Type B pancreatic cell (in vitro differentiated cells): ENCODE data around the gene STUB1. TPM values are rescaled to one million over a fixed set of nuclear protein-coding genes. Genes with fewer than 3 reads are reported as not detected.

ENCODE experiments used
- DNase-seq: peaks from one replicate; pipeline ENCODE4 v3.0.0; 2021; ENCODE audit warnings: mixed read lengths; ENCODE audit not compliant: unreplicated experiment; ENCODE audit errors: extremely low spot score
- H3K27ac Mint-ChIP-seq: 2 replicates; pipeline ENCODE4 v1.8.0; 2021; ENCODE audit warnings: mild to moderate bottlenecking, mixed read lengths
- H3K27me3 Mint-ChIP-seq: 2 replicates; pipeline ENCODE4 v1.8.0; 2021; ENCODE audit warnings: mixed read lengths
- H3K36me3 Mint-ChIP-seq: 2 replicates; pipeline ENCODE4 v1.8.0; 2021; ENCODE audit warnings: mixed read lengths
- H3K4me1 Mint-ChIP-seq: one replicate; pipeline ENCODE4 v1.8.0; 2021; ENCODE audit warnings: mixed read lengths; ENCODE audit not compliant: unreplicated experiment
- H3K4me3 Mint-ChIP-seq: 2 replicates; pipeline ENCODE4 v1.8.0; 2021; ENCODE audit warnings: mild to moderate bottlenecking, mixed read lengths
- H3K9me3 Mint-ChIP-seq: 2 replicates; pipeline ENCODE4 v1.8.0; 2021; ENCODE audit warnings: mixed read lengths
- total RNA-seq: library from RNA; stranded (reverse); gene quantifications from 2 replicates; pipeline ENCODE4 v1.2.1, GENCODE V29; 2021; ENCODE audit warnings: low replicate concordance
- TF ChIP-seq, protein P1 (sequence below): fragments of 200-600 bp; sonication (generic); conservative IDR thresholded peaks from 2 replicates; pipeline ENCODE4 v1.5.0; 2021; ENCODE audit warnings: antibody characterized with exemption, mild to moderate bottlenecking

Gene STUB1
- total RNA-seq, 1 donor from 2014 or later: 80.3 TPM

DNA sequence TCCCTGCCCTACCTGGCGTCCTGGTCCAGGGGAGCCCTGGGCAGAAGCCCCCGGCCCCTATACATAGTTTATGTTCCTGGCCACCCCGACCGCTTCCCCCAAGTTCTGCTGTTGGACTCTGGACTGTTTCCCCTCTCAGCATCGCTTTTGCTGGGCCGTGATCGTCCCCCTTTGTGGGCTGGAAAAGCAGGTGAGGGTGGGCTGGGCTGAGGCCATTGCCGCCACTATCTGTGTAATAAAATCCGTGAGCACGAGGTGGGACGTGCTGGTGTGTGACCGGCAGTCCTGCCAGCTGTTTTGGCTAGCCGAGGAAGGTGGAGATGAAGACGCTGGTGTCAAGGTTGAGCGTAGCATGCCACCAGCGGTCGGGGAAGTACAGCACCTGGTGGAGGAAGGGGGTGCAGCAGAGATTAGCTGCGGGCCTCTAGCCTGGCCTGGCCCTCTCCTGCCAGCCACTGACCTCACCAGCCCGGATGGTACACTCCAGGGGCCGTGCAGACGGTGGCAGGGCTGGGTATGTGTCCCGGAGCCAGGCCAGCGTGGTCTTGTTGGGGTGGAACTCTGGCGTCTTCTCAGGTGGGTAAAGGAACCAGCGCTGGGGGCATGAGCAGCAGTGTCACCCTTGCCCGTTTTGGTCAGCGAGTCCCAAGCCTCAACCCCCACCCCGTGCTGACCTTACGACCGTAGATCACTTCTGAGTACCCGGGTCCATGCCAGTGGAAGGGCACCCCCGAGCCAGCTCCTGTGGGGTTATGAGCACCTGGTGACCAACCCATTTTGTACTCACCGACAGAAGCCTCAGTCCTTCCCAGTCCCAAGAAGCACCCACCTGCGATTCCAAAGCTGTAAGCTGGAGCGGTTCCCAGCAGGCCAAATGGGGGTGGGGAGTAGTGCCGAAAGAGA, 2.5 kb downstream of the STUB1 start:
- Mint-ChIP-seq H3K9me3 (no peaks in the 10 kb centered on the region), H3K27ac (peak overlapping the region; percentile 74), H3K27me3 (no peaks in the 10 kb centered on the region), H3K4me1 (peaks cover 3% of the 10 kb centered on the region), H3K4me3 (peak overlapping the region; percentile 84), H3K36me3 (peaks cover 4% of the 10 kb centered on the region)
- TF ChIP-seq, protein P1, sequence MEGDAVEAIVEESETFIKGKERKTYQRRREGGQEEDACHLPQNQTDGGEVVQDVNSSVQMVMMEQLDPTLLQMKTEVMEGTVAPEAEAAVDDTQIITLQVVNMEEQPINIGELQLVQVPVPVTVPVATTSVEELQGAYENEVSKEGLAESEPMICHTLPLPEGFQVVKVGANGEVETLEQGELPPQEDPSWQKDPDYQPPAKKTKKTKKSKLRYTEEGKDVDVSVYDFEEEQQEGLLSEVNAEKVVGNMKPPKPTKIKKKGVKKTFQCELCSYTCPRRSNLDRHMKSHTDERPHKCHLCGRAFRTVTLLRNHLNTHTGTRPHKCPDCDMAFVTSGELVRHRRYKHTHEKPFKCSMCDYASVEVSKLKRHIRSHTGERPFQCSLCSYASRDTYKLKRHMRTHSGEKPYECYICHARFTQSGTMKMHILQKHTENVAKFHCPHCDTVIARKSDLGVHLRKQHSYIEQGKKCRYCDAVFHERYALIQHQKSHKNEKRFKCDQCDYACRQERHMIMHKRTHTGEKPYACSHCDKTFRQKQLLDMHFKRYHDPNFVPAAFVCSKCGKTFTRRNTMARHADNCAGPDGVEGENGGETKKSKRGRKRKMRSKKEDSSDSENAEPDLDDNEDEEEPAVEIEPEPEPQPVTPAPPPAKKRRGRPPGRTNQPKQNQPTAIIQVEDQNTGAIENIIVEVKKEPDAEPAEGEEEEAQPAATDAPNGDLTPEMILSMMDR: peak; percentile 18
- DNase-seq: no peak

DNA sequence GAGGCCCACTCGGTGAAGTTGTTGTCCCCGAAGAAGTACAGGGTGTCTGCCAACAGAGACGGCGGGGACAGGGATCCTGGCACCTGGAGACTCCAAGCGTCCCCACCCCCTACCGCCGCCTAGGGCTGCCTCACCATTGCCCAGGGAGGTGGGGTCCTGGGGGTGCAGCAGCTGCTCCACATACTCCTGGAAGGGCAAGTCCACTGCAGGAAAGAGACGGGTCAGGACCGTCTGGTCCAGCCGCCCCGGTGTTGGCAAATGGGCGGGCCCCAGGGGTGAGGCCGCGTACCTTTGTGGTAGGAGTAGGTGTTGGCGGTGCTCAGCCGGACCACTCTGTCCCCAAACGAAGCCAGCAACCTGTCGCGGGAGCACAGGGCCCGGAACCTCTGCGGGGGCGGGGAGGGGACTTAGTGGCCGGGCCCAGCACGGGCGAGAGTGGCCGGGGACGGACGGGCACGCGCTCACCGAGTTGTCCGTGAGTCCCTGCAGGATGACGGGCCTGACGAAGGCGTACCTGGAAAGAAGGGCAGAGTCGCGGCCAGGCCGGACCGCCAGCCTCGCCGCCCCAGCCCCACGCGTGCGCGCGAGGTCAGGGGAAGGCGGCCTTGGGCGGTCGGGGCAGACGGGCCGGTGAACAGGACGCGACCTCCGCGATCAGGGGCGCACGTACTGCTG, 3.3 kb downstream of the STUB1 start:
- Mint-ChIP-seq H3K9me3 (no peaks in the 10 kb centered on the region), H3K4me1 (peaks cover 3% of the 10 kb centered on the region), H3K36me3 (peaks cover 4% of the 10 kb centered on the region), H3K4me3 (peak overlapping the region; percentile 84), H3K27ac (peak overlapping the region; percentile 31), H3K27me3 (no peaks in the 10 kb centered on the region)
- TF ChIP-seq, protein P1: no peak
- DNase-seq: no peak

- Mint-ChIP-seq H3K4me3 (peak within 1 kb of the TSS; percentile 84), H3K9me3 (no peaks in the 10 kb centered on the region), H3K4me1 (peaks cover 7% of the 10 kb centered on the region), H3K27me3 (no peaks in the 10 kb centered on the region), H3K27ac (peak within 1 kb of the TSS; percentile 31), H3K36me3 (peaks cover 4% of the 10 kb centered on the region)
- peak; percentile 97 for DNase-seq
- TF ChIP-seq, protein P1: no peak
Observed at GRCh38 chr16:684071-684794, 4.0 kb downstream of the STUB1 start, which contains the start of gene JMJD8. Gene JMJD8 (minus strand): TSS chr16:684334. CDS start chr16:684319, 15 bp downstream.

DNA sequence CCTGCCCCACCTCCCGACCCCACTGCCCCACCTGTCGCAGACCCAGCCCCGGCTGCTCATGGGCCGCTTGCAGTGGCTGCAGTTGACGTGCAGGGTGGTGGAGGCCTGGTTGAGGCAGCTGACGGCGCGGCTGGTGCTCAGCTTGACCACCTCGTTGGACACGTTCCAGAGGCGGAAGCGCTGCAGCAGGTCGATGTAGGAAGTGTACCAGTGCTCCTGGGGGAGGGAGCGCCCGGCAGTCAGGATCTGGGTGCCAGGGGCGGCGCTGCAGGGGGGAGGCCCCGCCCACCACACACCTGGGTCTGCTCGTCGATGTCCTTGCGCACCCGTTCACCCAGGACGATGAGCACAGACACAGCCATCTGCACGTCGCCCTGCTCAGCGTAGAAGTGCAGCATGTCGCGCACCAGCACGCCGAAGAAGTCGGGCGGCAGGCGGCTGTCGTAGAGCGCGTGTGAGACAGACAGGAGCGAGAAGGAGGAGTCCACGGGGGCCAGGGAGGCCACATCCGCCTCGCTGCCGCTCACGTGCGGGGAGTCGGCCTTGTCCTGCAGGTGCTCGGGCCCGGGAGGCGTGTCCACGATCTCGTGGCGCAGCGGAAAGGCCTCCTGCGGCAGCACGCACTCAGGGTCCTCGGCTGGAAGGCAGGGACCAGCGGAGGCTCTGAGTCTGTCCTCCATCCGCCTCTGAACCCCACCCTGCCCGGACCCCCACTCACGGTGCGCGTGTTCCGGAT, 4.9 kb downstream of the STUB1 start:
- Mint-ChIP-seq H3K36me3 (peaks cover 4% of the 10 kb centered on the region), H3K27me3 (no peaks in the 10 kb centered on the region), H3K4me3 (no peak overlapping the region), H3K4me1 (peaks cover 7% of the 10 kb centered on the region), H3K27ac (no peak overlapping the region), H3K9me3 (no peaks in the 10 kb centered on the region)
- no peak for DNase-seq
- TF ChIP-seq, protein P1: no peak

DNA sequence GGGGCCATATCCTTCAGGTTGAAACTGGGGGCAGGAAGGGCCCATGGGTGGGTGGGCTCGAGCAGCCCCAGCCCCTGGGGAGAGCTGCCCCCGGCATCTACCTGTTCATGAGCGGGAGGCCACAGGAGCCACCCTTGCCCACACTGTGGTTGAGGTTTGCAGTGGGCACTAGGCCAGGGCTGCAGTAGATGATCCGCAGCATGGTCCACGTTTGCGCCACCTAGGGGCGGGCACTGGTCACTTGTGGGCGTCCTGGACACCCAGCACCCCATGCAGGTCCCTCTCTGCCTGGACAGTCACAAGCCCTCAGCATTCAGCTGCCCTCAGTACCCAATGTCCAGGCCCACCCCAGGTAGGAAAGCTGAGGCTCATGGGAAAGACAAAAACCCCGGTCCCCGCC, 5.8 kb downstream of the STUB1 start:
- DNase-seq: no peak

More for the DNA sequence above, 5.8 kb downstream of the STUB1 start:
- Mint-ChIP-seq H3K27me3 (no peaks in the 10 kb centered on the region), H3K27ac (peak overlapping the region; percentile 26), H3K4me1 (peaks cover 7% of the 10 kb centered on the region), H3K4me3 (no peak overlapping the region), H3K9me3 (no peaks in the 10 kb centered on the region), H3K36me3 (peaks cover 4% of the 10 kb centered on the region)
- TF ChIP-seq, protein P1: peak; percentile 64
